Mesenchymal stem cell (in vitro differentiated cells and primary cell): Measurements from ENCODE around the gene GOLT1A.

ENCODE experiments used
- DNase-seq: peaks from one replicate; pipeline ENCODE4 v3.0.0-alpha.2; 2013
- H2AFZ ChIP-seq: one replicate; pipeline ENCODE4 v1.6.1; 2013; ENCODE audit warnings: low read depth, mild to moderate bottlenecking, control low read depth, inconsistent platforms, low read length, moderate library complexity
- H2AK5ac ChIP-seq: 2 replicates; pipeline ENCODE4 v1.6.1; 2013; ENCODE audit warnings: low read length, moderate library complexity, mild to moderate bottlenecking, inconsistent platforms; ENCODE audit not compliant: severe bottlenecking
- H2BK120ac ChIP-seq: one replicate; pipeline ENCODE4 v1.6.1; 2013; ENCODE audit warnings: low read depth, mild to moderate bottlenecking, inconsistent platforms, low read length, moderate library complexity
- H2BK12ac ChIP-seq, 2 experiments: one replicate each; pipeline ENCODE4 v1.6.1; 2013; ENCODE audit warnings: inconsistent platforms in 2 of 2, low read length in 2 of 2, mild to moderate bottlenecking in 2 of 2, moderate library complexity in 2 of 2, control low read depth in 1 of 2
- H2BK15ac ChIP-seq: one replicate; pipeline ENCODE4 v1.6.1; 2013; ENCODE audit warnings: mild to moderate bottlenecking, low read depth, inconsistent platforms; ENCODE audit not compliant: poor library complexity, severe bottlenecking
- H2BK5ac ChIP-seq: 2 replicates; pipeline ENCODE4 v1.6.1; 2013; ENCODE audit warnings: low read depth, mild to moderate bottlenecking, low read length, control low read depth, inconsistent platforms; ENCODE audit not compliant: poor library complexity, severe bottlenecking
- H3K14ac ChIP-seq, 2 experiments: one replicate each; pipeline ENCODE4 v1.6.1; 2013; ENCODE audit warnings: inconsistent platforms in 2 of 2, low read length in 2 of 2, control low read depth in 1 of 2, mild to moderate bottlenecking in 1 of 2, moderate library complexity in 1 of 2
- H3K18ac ChIP-seq, 2 experiments: one replicate each; pipeline ENCODE4 v1.6.1; 2013; ENCODE audit warnings: inconsistent platforms in 2 of 2, low read length in 2 of 2, control low read depth in 1 of 2, low read depth in 1 of 2, mild to moderate bottlenecking in 1 of 2
- H3K23ac ChIP-seq, 2 experiments: one replicate each; pipeline ENCODE4 v1.6.1; 2013; ENCODE audit warnings: inconsistent platforms in 2 of 2, low read length in 2 of 2, mild to moderate bottlenecking in 2 of 2, moderate library complexity in 2 of 2, control low read depth in 1 of 2
- H3K27ac ChIP-seq: 2 replicates; pipeline ENCODE4 v1.5.1; 2013; ENCODE audit warnings: mild to moderate bottlenecking, moderate library complexity, low read length, control low read depth, inconsistent platforms; ENCODE audit not compliant: poor library complexity, severe bottlenecking
- H3K27me3 ChIP-seq, 2 experiments: 2 replicates each; pipeline versions ENCODE4 v1.6.1 to v1.7.0; 2013; ENCODE audit warnings: low read length in 2 of 2, mild to moderate bottlenecking in 2 of 2, moderate library complexity in 2 of 2, control low read depth in 1 of 2, inconsistent platforms in 1 of 2; ENCODE audit not compliant: control insufficient read depth in 1 of 2, insufficient read depth in 1 of 2
- H3K36me3 ChIP-seq, 2 experiments: 2 replicates each; pipeline versions ENCODE4 v1.6.1 to v1.7.0; 2013; ENCODE audit warnings: low read length in 2 of 2, control low read depth in 1 of 2, inconsistent platforms in 1 of 2, low read depth in 1 of 2, mild to moderate bottlenecking in 1 of 2; ENCODE audit not compliant: insufficient read depth in 2 of 2, control insufficient read depth in 1 of 2
- H3K4ac ChIP-seq, 2 experiments: one replicate each; pipeline ENCODE4 v1.6.1; 2013; ENCODE audit warnings: inconsistent platforms in 2 of 2, low read length in 2 of 2, mild to moderate bottlenecking in 2 of 2, moderate library complexity in 2 of 2, control low read depth in 1 of 2, low read depth in 1 of 2
- H3K4me1 ChIP-seq: 2 replicates; pipeline ENCODE4 v1.6.1; 2013; ENCODE audit warnings: low read depth, low read length, control low read depth; ENCODE audit not compliant: control insufficient read depth, insufficient read depth
- H3K4me2 ChIP-seq: 2 replicates; pipeline ENCODE4 v1.6.1; 2013; ENCODE audit warnings: low read length, mild to moderate bottlenecking, inconsistent platforms; ENCODE audit not compliant: poor library complexity, severe bottlenecking
- H3K4me3 ChIP-seq, 2 experiments: 2 replicates each; pipeline versions ENCODE4 v1.5.1 to v1.7.0; 2013; ENCODE audit warnings: low read length in 2 of 2, mild to moderate bottlenecking in 2 of 2, control low read depth in 1 of 2, low read depth in 1 of 2; ENCODE audit not compliant: insufficient read depth in 1 of 2
- H3K79me1 ChIP-seq: replicated peaks from 2 replicates; pipeline ENCODE4 v1.6.1; 2013; ENCODE audit warnings: mild to moderate bottlenecking, control low read depth, low read length, inconsistent platforms; ENCODE audit not compliant: poor library complexity, severe bottlenecking
- H3K9ac ChIP-seq: 2 replicates; pipeline ENCODE4 v1.7.0; 2013; ENCODE audit warnings: mild to moderate bottlenecking, low read length, moderate library complexity
- H3K9me3 ChIP-seq: 2 replicates; pipeline ENCODE4 v1.7.0; 2013; ENCODE audit warnings: mild to moderate bottlenecking, low read length; ENCODE audit not compliant: control insufficient read depth
- H4K8ac ChIP-seq: one replicate; pipeline ENCODE4 v1.6.1; 2013; ENCODE audit warnings: inconsistent platforms, mild to moderate bottlenecking, low read length, moderate library complexity
- H4K91ac ChIP-seq: one replicate; pipeline ENCODE4 v1.6.1; 2013; ENCODE audit warnings: mild to moderate bottlenecking, low read length, inconsistent platforms
- WGBS: methylation state at CpG from one replicate; pipeline ENCODE4 v1.1.7; 2013; ENCODE audit warnings: mixed read lengths; 5-methylcytosine and 5-hydroxymethylcytosine counted together

GOLT1A gene

DNA sequence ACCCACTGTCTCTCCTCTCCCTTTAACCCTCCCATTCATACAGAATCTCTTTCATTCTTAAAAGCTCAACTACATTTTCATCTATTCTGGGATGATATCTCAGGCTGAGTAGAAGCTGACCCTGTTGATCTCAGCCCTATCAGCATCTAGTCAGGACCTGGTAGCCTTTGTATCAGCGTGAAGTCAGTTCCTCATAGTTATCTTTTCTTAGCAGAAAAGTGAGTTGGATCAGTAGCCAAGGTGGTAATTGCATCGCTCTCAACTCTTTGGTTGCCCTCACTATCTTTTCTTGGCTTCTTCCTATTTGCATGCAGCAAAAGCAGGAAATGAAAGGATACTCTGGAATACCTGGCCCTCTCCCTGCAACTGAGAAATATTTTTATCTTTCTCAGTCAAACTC is 13.6 kb upstream of the GOLT1A start:
- Histone ChIP-seq H3K4me2 (no peak overlapping the region), H3K4me3 (no peak overlapping the region), H3K27me3 (peaks cover 3 to 20% of the 10 kb centered on the region in 2 experiments), H2BK15ac (no peak overlapping the region), H4K8ac (no peak overlapping the region), H4K91ac (no peak overlapping the region), H3K27ac (no peak overlapping the region), H3K4ac (no peak overlapping the region), H2AK5ac (no peak overlapping the region), H2BK12ac (no peak overlapping the region), H3K9me3 (peaks cover 7% of the 10 kb centered on the region), H3K79me1 (no peaks in the 10 kb centered on the region), H3K9ac (no peak overlapping the region), H2BK5ac (no peak overlapping the region), H2AFZ (no peak overlapping the region), H3K18ac (no peak overlapping the region), H2BK120ac (no peak overlapping the region), H3K23ac (no peak overlapping the region), H3K4me1 (peaks cover 3% of the 10 kb centered on the region), H3K14ac (no peak overlapping the region), H3K36me3 (no peaks in the 10 kb centered on the region)
- WGBS: 89% methylated on average over 2 of the region's 2 CpGs
- no peak for DNase-seq

DNA sequence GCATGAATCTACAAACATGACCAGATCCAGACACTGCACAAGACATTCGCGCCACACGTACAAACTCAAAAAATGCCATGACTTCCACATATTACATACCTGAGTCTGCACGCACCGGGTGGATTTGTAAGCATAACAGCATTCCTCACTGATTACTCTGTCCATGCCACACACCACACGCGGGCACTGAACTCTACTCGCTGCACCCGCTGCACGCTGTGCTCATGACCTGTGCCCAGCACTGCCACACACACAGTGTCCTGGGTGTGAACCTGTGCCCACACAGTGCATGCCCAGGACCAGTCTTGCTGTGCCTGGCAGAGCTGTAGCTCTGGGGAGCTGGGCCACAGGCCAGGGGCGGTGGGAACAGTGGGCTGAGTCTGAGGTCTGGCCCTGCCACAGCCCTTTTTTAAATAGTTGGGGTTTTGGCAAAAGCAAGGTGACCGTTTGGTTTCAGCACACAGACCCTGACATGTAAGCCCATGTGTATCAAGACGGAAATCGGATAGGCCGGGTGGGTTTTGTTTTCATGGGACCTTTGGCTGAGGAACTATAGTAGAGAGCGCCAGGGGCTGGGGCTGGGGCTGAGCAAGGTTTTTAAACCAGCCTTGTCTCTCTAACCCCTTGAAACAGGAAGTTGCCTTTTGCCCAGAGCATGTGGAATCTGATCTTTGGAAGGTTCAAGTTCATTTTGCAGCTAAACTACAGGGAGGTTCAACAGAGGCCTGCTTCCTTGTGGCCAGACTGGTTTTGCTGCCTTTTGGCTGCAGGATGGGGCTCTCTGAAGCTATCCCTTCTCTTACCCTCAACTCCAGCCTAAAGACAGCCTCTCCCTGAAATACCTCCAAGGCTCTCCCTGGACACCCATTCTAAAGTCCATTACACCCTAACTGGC is 12.3 kb upstream of the GOLT1A start:
- H3K4me2 ChIP-seq: no peak overlapping the region
- H4K91ac ChIP-seq: no peak overlapping the region
- no peaks in the 10 kb centered on the region for H3K79me1 ChIP-seq
- no peaks in the 10 kb centered on the region for H3K36me3 ChIP-seq
- H2AFZ ChIP-seq: no peak overlapping the region
- no peak overlapping the region for H3K14ac ChIP-seq
- no peak overlapping the region for H3K4ac ChIP-seq
- H3K27ac ChIP-seq: no peak overlapping the region
- WGBS: 90% methylated on average over 16 of the region's 16 CpGs
- H3K9me3 ChIP-seq: no peaks in the 10 kb centered on the region
- peaks cover 3% of the 10 kb centered on the region for H3K4me1 ChIP-seq
- no peak overlapping the region for H2BK15ac ChIP-seq
- H3K18ac ChIP-seq: no peak overlapping the region
- H2BK120ac ChIP-seq: no peak overlapping the region
- H3K4me3 ChIP-seq: no peak overlapping the region
- H3K27me3 ChIP-seq: peaks cover 16 to 30% of the 10 kb centered on the region in 2 experiments
- no peak overlapping the region for H3K23ac ChIP-seq
- H4K8ac ChIP-seq: no peak overlapping the region
- no peak overlapping the region for H2AK5ac ChIP-seq
- H2BK12ac ChIP-seq: no peak overlapping the region
- no peak overlapping the region for H3K9ac ChIP-seq
- DNase-seq: no peak
- no peak overlapping the region for H2BK5ac ChIP-seq

DNA sequence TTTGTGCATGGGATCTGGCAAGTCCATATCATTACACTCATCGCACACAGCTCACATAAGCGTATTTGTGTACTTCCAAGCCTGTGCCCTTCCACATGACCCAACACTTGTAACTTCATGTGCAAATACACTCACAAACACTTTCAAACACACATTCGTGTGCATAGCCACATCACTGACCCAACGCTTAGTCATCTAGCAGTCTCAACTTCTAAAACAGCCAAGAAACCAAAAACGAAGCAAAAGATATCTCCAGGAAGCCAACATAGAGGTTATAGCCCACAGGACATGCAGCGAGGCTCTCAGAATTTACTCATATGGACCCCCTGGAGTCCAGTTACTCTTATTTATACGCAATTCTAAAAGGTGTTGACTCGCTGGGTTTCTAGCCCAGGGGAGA is 10.9 kb upstream of the GOLT1A start:
- no peaks in the 10 kb centered on the region for H3K36me3 ChIP-seq
- peaks cover 7% of the 10 kb centered on the region for H3K4me1 ChIP-seq
- no peak overlapping the region for H3K4ac ChIP-seq
- H3K4me2 ChIP-seq: no peak overlapping the region
- H2AFZ ChIP-seq: no peak overlapping the region
- no peak overlapping the region for H4K8ac ChIP-seq
- no peak overlapping the region for H2AK5ac ChIP-seq
- no peak overlapping the region for H2BK5ac ChIP-seq
- H2BK120ac ChIP-seq: no peak overlapping the region
- no peak overlapping the region for H4K91ac ChIP-seq
- H3K27ac ChIP-seq: no peak overlapping the region
- no peak overlapping the region for H3K4me3 ChIP-seq
- H3K23ac ChIP-seq: no peak overlapping the region
- H3K79me1 ChIP-seq: no peaks in the 10 kb centered on the region
- WGBS: 68% methylated on average over 8 of the region's 8 CpGs
- H2BK12ac ChIP-seq: no peak overlapping the region
- no peak for DNase-seq
- peaks cover 26 to 32% of the 10 kb centered on the region in 2 experiments for H3K27me3 ChIP-seq
- no peak overlapping the region for H3K14ac ChIP-seq
- no peaks in the 10 kb centered on the region for H3K9me3 ChIP-seq
- H2BK15ac ChIP-seq: no peak overlapping the region
- H3K9ac ChIP-seq: no peak overlapping the region
- H3K18ac ChIP-seq: no peak overlapping the region

DNA sequence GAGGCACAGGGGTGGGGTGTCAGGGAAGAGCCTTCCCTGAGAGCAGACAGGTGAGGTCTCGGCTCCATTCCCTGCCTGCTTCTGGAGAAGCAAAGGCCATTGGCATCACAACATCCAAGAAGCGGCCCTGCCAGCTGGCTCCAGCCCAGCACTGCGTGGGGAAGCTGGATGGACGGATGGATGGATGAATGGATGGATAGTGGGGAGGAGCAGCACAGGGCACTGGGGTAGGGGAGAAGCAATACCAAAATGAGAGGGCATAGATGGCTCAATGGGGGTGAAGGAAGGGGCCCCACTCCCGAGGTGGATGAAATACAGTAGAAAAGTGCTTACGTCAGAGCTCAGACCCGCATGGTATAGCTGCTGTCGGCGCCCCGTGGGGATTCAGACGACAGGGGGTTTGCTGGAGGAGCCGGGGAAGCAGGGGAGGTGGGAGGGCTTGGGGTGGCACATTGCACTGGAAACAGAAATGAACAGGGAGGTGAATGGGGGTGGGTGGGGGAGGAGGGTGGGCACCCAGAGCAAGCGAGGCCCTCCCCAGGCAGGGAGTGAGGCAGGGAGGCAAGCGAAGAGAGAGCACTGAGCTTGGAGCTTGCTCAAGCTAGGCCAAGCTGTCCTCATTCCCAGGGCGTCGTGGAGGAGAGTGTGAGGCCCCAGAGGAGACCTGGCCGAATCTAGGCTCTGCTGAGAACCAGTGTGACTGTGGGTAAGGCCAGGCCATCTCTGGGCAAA is 9.5 kb upstream of the GOLT1A start:
- Histone ChIP-seq H4K8ac (no peak overlapping the region), H3K9ac (no peak overlapping the region), H3K27me3 (peaks cover 32 to 37% of the 10 kb centered on the region in 2 experiments), H2BK120ac (no peak overlapping the region), H3K36me3 (no peaks in the 10 kb centered on the region), H2BK12ac (no peak overlapping the region), H2BK5ac (no peak overlapping the region), H3K4ac (no peak overlapping the region), H2AFZ (no peak overlapping the region), H2AK5ac (no peak overlapping the region), H3K14ac (no peak overlapping the region), H3K4me3 (no peak overlapping the region), H2BK15ac (no peak overlapping the region), H3K4me2 (no peak overlapping the region), H3K9me3 (no peaks in the 10 kb centered on the region), H4K91ac (no peak overlapping the region), H3K79me1 (no peaks in the 10 kb centered on the region), H3K4me1 (peaks cover 7% of the 10 kb centered on the region), H3K27ac (no peak overlapping the region), H3K18ac (no peak overlapping the region), H3K23ac (no peak overlapping the region)
- DNase-seq: no peak
- WGBS: 86% methylated on average over 17 of the region's 17 CpGs
